Stomach smooth muscle (tissue), 2 donors: Measurements from ENCODE around the gene RPL36AL.
"Not testable (repeated sequence)": the region's sequence is repeated elsewhere in the genome, so short reads cannot be mapped to it uniquely, and the experiment has no call there.

Experiments used
- H3K27ac ChIP-seq: one replicate; pipeline ENCODE4 v1.7.0; 2013; ENCODE audit warnings: mild to moderate bottlenecking, low read length, inconsistent platforms
- H3K27me3 ChIP-seq, 2 donors: one replicate each; pipeline ENCODE4 v1.7.0; 2013; ENCODE audit warnings: low read length in 2 of 2; ENCODE audit not compliant: insufficient read depth in 2 of 2, control insufficient read depth in 1 of 2
- H3K36me3 ChIP-seq, 2 donors: one replicate each; pipeline ENCODE4 v1.7.0; 2013; ENCODE audit warnings: low read length in 2 of 2; ENCODE audit not compliant: control insufficient read depth in 2 of 2, insufficient read depth in 2 of 2
- H3K4me1 ChIP-seq: one replicate; pipeline ENCODE4 v1.7.0; 2013; ENCODE audit warnings: low read length; ENCODE audit not compliant: control insufficient read depth, insufficient read depth
- H3K4me3 ChIP-seq, 2 donors: one replicate each; pipeline ENCODE4 v1.7.0; 2013; ENCODE audit warnings: low read length in 2 of 2
- H3K9ac ChIP-seq, 2 donors: one replicate each; pipeline ENCODE4 v1.7.0; 2013; ENCODE audit warnings: low read length in 2 of 2, mild to moderate bottlenecking in 1 of 2
- H3K9me3 ChIP-seq, 2 donors: one replicate each; pipeline ENCODE4 v1.7.0; 2013; ENCODE audit warnings: low read length in 2 of 2; ENCODE audit not compliant: control insufficient read depth in 2 of 2
- donor health status: healthy.
- donor health status: Pancreatic carcinoma.

RPL36AL gene

DNA sequence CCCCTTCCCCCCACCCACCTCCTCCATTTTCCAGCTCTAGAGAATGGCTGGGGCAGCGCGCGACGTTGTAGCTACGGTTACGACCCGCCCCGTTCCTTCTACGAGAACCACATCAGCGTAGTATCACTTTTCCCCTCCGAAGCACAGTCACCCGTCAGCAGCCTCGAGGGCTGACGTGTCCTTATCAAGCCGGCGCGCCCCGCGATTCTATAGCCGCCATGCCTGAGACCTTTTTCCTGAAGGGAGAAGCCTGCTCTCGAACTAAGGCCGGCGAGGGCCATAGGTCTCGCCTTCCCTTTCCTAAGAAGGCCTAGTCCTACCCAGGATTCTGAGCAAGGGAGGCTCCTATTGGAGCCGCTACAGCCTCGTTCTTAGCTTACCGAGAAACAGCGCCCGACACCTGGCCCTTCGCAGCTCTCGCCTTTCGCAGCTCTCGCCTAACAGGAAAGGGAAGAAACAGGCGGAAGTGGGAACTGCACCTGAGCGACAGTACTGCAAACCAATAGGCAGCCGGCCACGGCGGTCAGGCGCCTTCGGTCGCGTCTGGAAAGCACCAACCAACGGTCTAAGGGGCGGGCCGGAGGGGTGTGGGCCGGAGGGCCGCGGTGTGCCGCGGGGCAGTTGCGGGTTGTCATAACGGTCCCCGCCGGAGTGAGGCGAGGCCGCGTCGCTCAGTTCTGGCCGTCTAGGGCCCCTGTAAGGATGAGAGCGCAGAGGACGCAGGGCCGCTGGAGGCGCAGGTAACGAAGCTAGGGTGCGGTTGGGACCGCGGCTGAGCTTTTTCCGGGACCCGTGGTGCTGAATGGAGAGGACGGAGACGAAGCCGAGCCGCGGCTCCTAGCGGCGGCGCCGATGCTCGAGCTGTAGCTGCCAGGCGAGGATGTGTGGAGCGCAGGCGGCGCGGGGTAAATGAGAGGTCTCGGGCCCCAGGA, at the start of gene RPL36AL, which contains the start of gene MGAT2:
RPL36AL (minus strand) TSS at position 445 of the 932 bp plus-strand sequence. CDS start 1,522 bp downstream, outside the sequence.
MGAT2 (plus strand) TSS at position 618 of the 932 bp plus-strand sequence. CDS start 470 bp downstream, outside the sequence.
- peak within 1 kb of the TSS; percentile 95 to 99 for H3K9ac ChIP-seq
- H3K4me3 ChIP-seq, result peak within 1 kb of the TSS; percentile 88 to 94
- no peaks in the 10 kb centered on the region for H3K9me3 ChIP-seq
- H3K36me3 ChIP-seq, result peaks cover 8 to 9% of the 10 kb centered on the region in 2 donors
- no peaks in the 10 kb centered on the region for H3K27me3 ChIP-seq
- H3K27ac ChIP-seq, result peak within 1 kb of the TSS; percentile 95
- peaks cover 24% of the 10 kb centered on the region for H3K4me1 ChIP-seq

DNA sequence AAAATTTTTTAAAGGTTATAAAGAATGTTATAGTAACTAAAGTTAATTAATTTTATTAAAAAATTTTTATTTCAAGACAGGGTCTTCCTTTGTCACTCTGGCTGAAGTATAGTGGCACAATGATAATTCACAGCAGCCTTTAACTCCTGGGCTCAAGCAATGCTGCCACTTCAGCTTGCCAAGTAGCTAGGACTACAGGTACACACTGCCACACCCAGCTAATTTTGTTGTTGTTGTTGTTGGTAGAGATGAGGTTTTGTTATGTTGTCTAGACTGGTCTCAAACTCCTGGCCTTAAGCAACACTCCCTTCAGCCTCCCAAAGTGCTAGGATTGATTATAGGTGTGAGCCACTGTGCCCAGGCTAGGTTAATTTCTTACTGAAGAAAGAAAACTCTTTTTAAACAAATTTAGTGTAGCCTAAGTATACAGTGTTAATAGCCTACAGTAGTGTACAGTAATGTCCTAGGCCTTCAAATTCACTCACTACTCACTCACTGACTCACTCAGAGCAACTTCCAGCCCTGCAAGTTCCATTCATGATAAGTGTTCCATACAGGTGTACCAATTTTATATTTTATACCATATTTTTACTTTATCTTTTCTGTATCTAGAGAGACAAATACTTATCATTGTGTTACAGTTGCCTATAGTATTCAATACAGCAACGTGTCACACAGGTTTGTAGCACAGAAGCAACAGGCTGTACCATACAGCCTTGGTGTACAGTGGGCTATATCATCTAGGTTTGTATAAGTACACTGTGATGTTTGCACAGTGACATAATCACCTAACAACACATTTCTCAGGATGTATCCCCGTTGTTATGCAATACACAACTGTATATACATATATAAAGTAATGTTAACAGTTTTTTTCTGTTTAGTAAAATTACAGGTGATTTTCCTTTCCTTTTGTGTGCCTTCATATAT, 39.4 kb upstream of the RPL36AL start:
- no peak overlapping the region for H3K9ac ChIP-seq
- no peak overlapping the region for H3K4me3 ChIP-seq
- no peaks in the 10 kb centered on the region for H3K9me3 ChIP-seq
- no peaks in the 10 kb centered on the region for H3K27me3 ChIP-seq
- no peaks in the 10 kb centered on the region for H3K36me3 ChIP-seq
- H3K27ac ChIP-seq, result no peak overlapping the region
- no peaks in the 10 kb centered on the region for H3K4me1 ChIP-seq

DNA sequence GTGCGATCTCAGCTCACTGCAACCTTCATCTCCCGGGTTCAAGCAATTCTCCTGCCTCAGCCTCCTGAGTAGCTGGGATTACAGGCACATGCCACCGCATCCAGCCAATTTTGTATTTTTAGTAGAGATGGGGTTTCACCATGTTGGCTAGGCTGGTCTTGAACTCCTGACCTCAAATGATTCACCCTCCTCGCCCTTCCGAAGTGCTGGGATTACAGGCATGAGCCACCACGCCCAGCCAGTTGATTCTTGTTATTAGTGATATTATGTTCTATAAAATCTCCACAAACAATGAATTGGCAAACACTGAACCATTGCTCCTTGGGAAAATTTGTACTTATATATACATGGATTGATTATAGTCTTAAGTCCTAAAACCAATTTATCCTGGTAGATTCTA, 37.1 kb upstream of the RPL36AL start:
- not testable (repeated sequence) for H3K9me3 ChIP-seq, H3K4me1 ChIP-seq, H3K36me3 ChIP-seq, H3K27me3 ChIP-seq, H3K27ac ChIP-seq, H3K4me3 ChIP-seq, H3K9ac ChIP-seq

DNA sequence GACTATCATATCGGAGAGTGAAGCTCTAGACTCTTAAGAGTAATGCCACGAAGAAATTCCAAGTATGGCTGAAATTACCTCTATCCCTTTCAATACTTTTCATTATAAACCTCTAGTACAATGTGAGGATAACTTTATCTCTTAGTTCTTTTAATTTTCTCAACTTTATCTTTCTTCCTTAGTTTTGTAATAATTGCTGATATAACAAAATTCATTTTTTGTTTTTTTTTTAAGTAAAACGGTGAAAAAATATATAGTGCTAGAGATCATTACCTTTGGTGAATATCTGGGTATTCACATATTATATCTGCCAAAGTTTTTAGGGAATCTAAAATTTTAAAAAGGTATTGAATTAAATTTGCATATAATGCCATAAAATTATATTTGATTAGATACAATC, 34.1 kb upstream of the RPL36AL start:
- H3K36me3 ChIP-seq, result no peaks in the 10 kb centered on the region
- no peak overlapping the region for H3K27ac ChIP-seq
- H3K4me1 ChIP-seq, result no peaks in the 10 kb centered on the region
- H3K27me3 ChIP-seq, result no peaks in the 10 kb centered on the region
- H3K9me3 ChIP-seq, result no peaks in the 10 kb centered on the region
- H3K9ac ChIP-seq, result no peak overlapping the region
- H3K4me3 ChIP-seq, result no peak overlapping the region

DNA sequence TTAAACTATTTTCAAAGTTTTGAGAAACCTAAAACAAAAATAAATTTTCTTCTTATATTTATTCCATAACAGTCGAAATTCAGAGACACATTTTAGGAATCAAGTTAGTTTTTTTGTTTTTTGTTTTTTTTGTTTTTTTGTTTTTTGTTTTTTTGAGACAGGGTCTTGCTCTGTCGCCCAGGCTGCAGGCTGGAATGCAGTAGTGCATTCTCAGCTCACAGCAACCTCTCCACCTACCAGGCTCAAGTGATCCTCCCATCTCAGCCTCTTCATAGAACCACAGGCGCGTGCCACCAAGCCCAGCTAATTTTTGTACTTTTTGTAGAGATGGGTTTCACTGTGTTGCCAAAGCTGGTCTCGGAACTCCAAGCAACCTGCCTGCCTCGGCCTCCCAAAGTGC, 33.1 kb upstream of the RPL36AL start:
- Histone ChIP-seq H3K27me3 (no peaks in the 10 kb centered on the region), H3K9me3 (no peaks in the 10 kb centered on the region), H3K9ac (no peak overlapping the region), H3K27ac (no peak overlapping the region), H3K36me3 (no peaks in the 10 kb centered on the region), H3K4me3 (no peak overlapping the region), H3K4me1 (no peaks in the 10 kb centered on the region)

DNA sequence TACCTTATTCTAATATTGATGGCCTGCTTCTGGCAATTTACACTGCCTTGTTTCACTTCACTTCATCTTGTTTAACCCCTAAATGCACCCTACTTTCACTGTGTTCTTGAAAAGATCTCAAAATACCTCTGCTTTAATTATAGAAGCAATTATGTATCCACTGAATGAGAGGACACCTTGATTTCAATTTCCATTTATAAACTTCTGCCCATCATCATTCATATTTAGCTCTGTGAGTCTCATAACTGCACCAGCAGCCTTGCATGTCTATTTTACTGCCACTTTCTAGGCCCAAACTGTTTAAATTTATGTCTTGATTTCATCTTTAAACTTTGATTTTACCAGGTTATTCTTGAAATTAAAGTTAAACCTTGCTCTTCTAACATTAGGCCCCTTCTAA, 21.7 kb upstream of the RPL36AL start:
- Histone ChIP-seq H3K4me3 (no peak overlapping the region), H3K9ac (no peak overlapping the region), H3K27me3 (no peaks in the 10 kb centered on the region), H3K9me3 (no peaks in the 10 kb centered on the region), H3K36me3 (no peaks in the 10 kb centered on the region), H3K4me1 (peaks cover 3% of the 10 kb centered on the region), H3K27ac (no peak overlapping the region)

DNA sequence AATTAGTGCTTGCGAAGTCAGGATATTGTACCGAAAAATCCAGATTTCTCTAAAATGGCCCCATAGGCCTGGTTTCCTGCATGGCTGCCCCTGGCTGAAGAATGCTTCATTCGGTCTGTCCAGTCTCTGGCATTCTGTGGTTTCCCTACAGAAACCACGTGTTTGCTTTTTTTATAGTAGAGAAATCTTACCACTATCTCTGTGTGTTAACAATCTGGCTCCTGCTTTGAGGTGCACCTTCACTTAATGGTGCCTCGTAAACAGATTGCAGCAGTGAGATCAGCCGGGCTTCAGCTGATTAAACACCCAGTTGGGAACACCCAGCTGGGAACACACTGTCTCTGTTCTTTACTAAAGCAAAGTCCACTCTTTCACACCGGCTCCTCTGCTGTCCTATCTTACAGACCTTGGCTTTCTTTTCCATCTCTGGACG, 21.3 kb upstream of the RPL36AL start:
- no peaks in the 10 kb centered on the region for H3K27me3 ChIP-seq
- no peak overlapping the region for H3K27ac ChIP-seq

DNA sequence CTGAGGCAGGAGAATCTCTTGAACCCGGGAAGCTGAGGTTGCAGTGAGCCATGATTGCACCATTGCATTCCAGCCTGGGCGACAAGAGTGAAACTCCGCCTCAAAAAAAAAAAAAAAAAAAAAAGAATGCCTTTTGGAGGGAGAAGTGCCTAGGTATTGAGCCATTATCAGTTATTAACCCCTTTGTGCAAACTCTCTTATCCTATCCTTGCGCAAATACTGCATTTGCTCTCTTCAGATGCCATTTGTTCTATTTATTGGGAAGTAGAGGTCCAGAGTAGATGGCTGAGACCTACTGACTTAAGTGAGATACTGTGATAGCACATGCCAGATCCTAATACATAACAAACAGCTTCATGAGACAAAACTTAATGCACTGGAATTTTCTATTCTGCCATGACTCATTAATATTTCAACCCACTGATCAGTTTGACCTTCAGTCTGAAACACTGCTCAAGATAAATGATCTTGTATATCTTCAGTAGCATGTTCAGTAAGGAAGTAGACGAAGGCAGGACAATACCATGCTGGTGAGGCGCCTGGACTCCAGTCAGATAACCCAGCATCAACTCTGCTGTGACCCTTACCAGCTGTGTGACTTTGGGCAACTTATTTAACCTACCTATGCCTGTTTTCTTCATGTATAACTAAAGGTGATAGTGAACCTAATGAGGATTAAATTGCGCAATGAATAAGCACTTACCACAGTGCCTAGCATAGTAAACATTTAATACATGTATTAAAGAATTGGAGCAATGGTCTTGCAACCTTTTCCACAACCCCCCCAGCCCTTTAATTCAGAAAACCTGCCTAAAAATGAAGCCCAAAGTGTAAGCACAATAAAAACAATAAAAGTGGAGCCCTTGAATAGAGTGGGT, 20.4 kb upstream of the RPL36AL start:
- H3K27me3 ChIP-seq, result no peaks in the 10 kb centered on the region
- no peak overlapping the region for H3K9ac ChIP-seq
- no peaks in the 10 kb centered on the region for H3K36me3 ChIP-seq
- no peak overlapping the region for H3K4me3 ChIP-seq
- H3K9me3 ChIP-seq, result no peaks in the 10 kb centered on the region
- peaks cover 3% of the 10 kb centered on the region for H3K4me1 ChIP-seq
- no peak overlapping the region for H3K27ac ChIP-seq

More for the DNA sequence above, 21.3 kb upstream of the RPL36AL start:
- no peak overlapping the region for H3K9ac ChIP-seq
- H3K36me3 ChIP-seq, result no peaks in the 10 kb centered on the region
- H3K4me3 ChIP-seq, result no peak overlapping the region
- peaks cover 3% of the 10 kb centered on the region for H3K4me1 ChIP-seq
- no peaks in the 10 kb centered on the region for H3K9me3 ChIP-seq

DNA sequence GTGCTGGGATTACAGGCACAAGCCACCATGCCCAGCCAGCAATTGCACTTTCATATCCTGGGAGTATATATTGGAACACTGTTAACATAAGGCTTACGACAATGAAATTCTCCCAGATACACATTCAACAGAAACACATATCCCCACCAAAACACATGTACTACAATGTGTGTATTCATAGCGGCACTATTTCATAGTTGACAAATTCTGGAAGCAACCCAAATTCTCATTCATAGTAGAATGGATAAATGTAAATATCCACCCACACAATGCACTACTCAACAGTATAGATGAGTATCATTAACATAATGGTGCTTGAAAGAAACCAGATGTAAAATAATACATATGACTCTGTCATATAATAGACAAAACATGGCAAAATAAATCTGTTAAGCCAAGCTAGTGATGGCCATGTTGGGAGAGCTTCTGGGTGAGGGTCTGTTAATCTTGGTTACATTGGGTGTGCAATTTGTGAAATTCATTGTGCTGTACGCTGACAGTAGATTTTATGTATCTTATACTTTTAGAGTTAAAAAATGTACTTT, 17.2 kb upstream of the RPL36AL start:
- H3K27me3 ChIP-seq, result no peaks in the 10 kb centered on the region
- H3K36me3 ChIP-seq, result no peaks in the 10 kb centered on the region
- H3K9ac ChIP-seq, result no peak overlapping the region
- H3K9me3 ChIP-seq, result no peaks in the 10 kb centered on the region
- H3K4me1 ChIP-seq, result peaks cover 11% of the 10 kb centered on the region
- no peak overlapping the region for H3K27ac ChIP-seq
- no peak overlapping the region for H3K4me3 ChIP-seq

DNA sequence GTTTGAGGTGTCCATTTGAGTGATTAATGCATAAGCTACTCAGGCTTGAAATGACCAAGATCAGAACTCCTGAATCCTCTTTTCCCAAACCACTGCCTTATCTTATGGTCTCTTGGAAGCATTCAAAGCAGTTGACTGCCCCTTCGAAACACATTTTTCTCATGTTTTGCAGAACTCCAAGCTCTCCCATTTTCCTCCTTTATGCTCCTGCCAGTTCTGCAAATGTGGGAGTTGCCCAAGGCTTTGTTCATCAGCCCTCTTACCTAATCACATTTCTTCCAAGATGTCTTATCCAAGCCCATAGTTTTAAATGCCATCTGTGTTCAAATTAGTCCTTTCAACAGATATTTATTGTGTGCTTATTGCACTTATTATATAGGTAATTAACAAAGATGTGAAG, 16.4 kb upstream of the RPL36AL start:
- Histone ChIP-seq H3K36me3 (no peaks in the 10 kb centered on the region), H3K9ac (no peak overlapping the region), H3K4me1 (peaks cover 11% of the 10 kb centered on the region), H3K27ac (no peak overlapping the region), H3K27me3 (no peaks in the 10 kb centered on the region), H3K4me3 (no peak overlapping the region), H3K9me3 (no peaks in the 10 kb centered on the region)
